Measurements from ENCODE around the gene SZRD1. TPM values are rescaled to one million over a fixed set of nuclear protein-coding genes. Genes with fewer than 3 reads are reported as not detected.

Gene SZRD1
- total RNA-seq, 1 donor from 2014 or later = 198 TPM

DNA sequence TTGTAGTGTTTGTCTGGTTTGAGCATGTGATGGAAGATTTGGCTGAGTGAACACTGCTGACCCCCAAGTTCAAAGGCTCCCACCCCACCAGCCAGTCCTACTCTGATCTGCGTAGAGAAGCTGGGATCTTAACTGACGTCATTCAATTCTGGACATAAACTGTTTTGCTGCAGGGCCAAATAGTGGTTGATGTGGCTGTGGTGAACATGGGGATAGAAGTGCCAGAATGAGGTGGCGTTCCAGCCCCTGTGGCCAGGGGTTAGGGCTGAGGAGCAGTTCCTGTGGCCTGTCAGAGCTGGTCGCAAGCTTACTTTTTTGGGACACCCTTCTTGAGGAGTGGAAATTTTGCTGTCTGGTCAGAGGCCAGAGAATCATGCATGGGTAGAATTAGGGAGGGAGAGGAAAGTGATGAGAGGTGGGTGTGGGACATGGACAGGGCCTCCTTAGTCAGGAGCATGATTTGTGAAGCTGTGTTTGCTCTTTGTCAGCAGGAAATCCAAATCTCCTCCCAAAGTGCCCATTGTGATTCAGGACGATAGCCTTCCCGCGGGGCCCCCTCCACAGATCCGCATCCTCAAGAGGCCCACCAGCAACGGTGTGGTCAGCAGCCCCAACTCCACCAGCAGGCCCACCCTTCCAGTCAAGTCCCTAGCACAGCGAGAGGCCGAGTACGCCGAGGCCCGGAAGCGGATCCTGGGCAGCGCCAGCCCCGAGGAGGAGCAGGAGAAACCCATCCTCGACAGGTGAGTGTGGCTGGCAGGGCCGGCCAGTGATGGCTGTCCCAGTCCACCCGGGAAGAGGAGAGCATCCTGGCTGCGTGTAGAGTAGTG, 25.9 kb downstream of the SZRD1 start:
- DNase-seq (ENCODE audit: low spot score) = no peak
- Mint-ChIP-seq H3K27ac (peak overlapping the region; percentile 83), H3K27me3 (ENCODE audit: low read depth) (no peaks in the 10 kb centered on the region), H3K36me3 (ENCODE audit: low read depth) (peaks cover 58% of the 10 kb centered on the region), H3K4me3 (ENCODE audit: low read depth) (no peak overlapping the region), H3K9me3 (no peaks in the 10 kb centered on the region), H3K4me1 (ENCODE audit: low read depth) (peaks cover 42% of the 10 kb centered on the region)
- intact Hi-C loops (cut with micrococcal nuclease) = no loop called here

DNA sequence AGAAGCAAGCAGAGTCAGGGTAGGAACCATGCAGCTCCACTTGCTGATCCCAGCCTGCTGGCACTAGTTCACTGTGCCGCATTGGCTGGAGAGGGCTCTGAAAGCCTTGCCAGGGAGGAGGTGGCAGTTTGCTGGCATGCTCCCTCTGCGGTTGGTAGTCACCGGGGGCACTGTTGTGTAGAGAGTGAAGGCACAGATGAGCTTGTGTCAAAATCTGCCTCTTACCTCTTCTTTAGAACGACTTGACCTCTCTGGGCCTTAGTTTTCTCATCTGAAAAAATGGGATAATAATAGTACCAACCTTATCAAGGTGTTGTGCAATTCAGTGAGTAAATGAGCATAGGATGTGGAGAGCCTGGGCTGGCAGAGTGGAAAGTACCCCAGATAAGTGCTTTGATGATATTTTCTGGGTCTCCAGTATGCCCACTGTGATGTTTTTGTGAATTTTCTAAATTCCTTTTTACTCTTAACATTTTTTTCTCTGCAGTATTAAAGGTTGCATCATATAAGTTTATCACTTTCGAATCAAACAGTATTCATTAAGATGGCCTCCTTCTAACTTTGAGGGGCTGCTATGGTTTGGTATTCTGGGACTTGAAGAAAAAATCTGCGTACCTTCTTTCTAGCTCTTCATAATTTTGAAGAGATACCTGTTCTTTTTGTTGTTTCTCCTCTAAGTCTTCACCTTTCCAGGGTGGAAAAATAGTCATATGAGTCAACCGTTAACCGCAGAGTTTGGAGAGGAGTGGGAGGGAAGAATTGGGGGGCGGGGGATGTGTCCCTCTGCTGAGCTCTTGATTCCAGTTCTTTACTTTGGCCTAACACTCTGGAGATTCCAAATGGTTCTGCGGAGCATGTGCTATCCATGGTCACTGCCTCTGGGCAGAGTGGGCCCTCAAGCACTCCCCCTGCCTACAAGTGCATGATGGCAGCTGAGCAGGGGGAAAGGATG, 26.8 kb downstream of the SZRD1 start:
- Mint-ChIP-seq H3K36me3 (ENCODE audit: low read depth) (peaks cover 61% of the 10 kb centered on the region), H3K4me1 (ENCODE audit: low read depth) (peaks cover 39% of the 10 kb centered on the region), H3K27ac (no peak overlapping the region), H3K4me3 (ENCODE audit: low read depth) (no peak overlapping the region), H3K27me3 (ENCODE audit: low read depth) (no peaks in the 10 kb centered on the region), H3K9me3 (no peaks in the 10 kb centered on the region)
- no peak for DNase-seq (ENCODE audit: low spot score)
- intact Hi-C loops (cut with micrococcal nuclease) = no loop called here

DNA sequence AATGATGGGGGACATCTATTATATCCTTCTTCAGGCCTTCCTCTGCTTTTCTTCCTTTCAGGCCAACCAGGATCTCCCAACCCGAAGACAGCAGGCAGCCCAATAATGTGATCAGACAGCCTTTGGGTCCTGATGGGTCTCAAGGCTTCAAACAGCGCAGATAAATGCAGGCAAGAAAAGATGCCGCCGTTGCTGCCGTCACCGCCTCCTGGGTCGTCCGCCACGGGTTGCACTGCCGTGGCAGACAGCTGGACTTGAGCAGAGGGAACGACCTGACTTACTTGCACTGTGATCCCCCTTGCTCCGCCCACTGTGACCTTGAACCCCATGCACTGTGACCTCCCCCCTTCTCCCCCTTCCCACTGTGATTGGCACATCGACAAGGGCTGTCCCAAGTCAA, 27.9 kb downstream of the SZRD1 start:
- peaks cover 68% of the 10 kb centered on the region for H3K36me3 Mint-ChIP-seq (ENCODE audit: low read depth)
- DNase-seq (ENCODE audit: low spot score) = no peak
- no peaks in the 10 kb centered on the region for H3K27me3 Mint-ChIP-seq (ENCODE audit: low read depth)
- no peaks in the 10 kb centered on the region for H3K9me3 Mint-ChIP-seq
- H3K27ac Mint-ChIP-seq = no peak overlapping the region
- no peak overlapping the region for H3K4me3 Mint-ChIP-seq (ENCODE audit: low read depth)
- H3K4me1 Mint-ChIP-seq (ENCODE audit: low read depth) = peaks cover 38% of the 10 kb centered on the region
- intact Hi-C loops (cut with micrococcal nuclease) = no loop called here

DNA sequence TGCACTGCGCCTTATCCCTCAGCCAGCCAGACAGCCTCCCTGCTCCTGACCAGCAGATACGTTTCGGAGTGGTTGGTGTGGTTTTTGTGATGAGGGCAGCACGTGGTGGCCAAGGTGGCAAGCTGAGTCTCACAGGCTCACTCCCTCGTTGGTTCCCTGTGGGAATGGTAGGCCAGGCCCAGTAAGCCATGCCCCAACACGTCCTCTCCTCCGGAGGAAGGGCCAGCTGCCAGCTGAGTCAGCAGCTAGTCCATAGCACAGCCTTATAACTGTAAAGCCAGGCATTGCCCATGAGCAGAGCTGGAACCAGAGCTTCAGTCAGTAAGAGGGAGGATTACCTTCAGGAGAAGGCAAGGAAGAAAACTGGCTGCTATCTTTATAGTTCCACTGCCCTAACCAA, 29.5 kb downstream of the SZRD1 start:
- H3K4me3 Mint-ChIP-seq (ENCODE audit: low read depth) = no peak overlapping the region
- DNase-seq (ENCODE audit: low spot score) = no peak
- H3K27ac Mint-ChIP-seq = no peak overlapping the region
- H3K9me3 Mint-ChIP-seq = no peaks in the 10 kb centered on the region
- H3K36me3 Mint-ChIP-seq (ENCODE audit: low read depth) = peaks cover 66% of the 10 kb centered on the region
- intact Hi-C loops (cut with micrococcal nuclease) = no loop called here
- H3K27me3 Mint-ChIP-seq (ENCODE audit: low read depth) = no peaks in the 10 kb centered on the region
- H3K4me1 Mint-ChIP-seq (ENCODE audit: low read depth) = peaks cover 22% of the 10 kb centered on the region

DNA sequence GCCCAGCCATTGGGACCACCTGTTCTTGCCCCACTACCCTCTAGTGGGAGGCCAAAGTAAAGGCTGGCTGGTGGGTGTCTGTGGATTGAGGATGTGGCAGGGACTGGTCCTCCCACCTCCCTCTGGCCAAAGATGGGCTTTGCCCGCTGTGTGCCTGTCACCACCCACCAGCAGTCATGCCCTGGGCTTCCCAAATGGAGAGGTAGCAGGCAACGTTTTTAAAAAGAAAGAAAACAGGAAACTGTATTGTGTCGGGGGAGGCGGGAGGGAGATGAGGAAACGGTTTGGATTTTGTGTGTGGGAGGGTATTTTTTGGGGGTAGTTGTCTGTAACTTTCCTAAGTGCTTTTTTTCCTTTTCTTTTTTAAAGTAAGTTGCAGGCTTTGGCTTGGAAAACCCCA, 30.1 kb downstream of the SZRD1 start:
- Mint-ChIP-seq H3K4me1 (ENCODE audit: low read depth) (peaks cover 18% of the 10 kb centered on the region), H3K9me3 (no peaks in the 10 kb centered on the region), H3K36me3 (ENCODE audit: low read depth) (peaks cover 66% of the 10 kb centered on the region), H3K4me3 (ENCODE audit: low read depth) (no peak overlapping the region), H3K27me3 (ENCODE audit: low read depth) (no peaks in the 10 kb centered on the region), H3K27ac (no peak overlapping the region)
- intact Hi-C loops (cut with micrococcal nuclease) = no loop called here
- DNase-seq (ENCODE audit: low spot score) = no peak

DNA sequence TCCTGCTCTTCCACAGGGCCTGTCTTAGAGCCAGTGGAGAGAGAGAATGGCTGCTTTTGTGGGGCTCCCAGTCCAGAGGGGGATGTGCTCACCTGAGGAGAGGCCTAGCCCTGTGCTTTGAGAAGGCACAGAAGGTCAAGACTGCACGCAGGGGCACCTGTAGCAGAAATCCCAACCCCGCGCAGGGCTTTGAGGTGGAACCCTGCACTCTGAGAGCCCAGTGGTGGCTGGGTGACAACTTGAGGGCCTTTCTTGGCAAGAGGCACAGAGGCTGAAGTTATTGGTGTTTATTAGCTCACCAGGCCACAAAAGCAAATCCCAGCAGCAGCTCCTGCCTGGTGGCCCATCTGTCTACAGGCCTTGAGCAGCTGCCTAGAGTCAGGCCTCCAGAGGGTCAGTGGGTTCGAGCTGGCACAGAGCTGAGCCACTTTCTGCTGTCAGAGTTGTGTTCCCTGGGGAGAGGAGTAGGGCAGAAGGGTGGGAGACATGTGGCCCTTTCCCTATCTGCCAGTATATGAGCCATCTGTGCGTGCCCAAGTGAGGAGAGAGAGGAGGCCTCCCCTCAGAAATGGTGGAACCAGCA, 31.4 kb downstream of the SZRD1 start:
- Mint-ChIP-seq H3K4me1 (ENCODE audit: low read depth) (peaks cover 8% of the 10 kb centered on the region), H3K27me3 (ENCODE audit: low read depth) (no peaks in the 10 kb centered on the region), H3K27ac (no peak overlapping the region), H3K9me3 (no peaks in the 10 kb centered on the region), H3K36me3 (ENCODE audit: low read depth) (peaks cover 53% of the 10 kb centered on the region), H3K4me3 (ENCODE audit: low read depth) (no peak overlapping the region)
- DNase-seq (ENCODE audit: low spot score) = no peak
- intact Hi-C loops (cut with micrococcal nuclease) = no loop called here

DNA sequence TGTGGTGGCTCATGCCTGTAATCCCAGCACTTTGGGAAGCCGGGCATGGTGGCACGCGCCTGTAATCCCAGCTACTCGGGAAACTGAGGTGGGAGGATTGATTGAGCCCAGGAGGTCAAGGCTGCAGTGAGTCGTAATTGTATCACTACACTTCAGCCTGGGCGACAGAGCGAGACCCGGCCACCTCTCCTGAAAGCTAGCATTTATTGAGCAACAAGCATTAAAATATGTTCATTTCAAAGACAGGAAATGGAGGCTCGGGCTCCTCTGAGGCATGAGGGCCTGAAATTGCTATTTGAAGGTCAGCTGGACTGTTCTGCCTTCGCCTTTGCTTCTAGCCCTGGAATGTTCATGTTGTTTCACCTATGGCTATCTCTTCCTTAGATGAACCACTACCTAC, 35.7 kb downstream of the SZRD1 start:
- no peaks in the 10 kb centered on the region for H3K4me1 Mint-ChIP-seq (ENCODE audit: low read depth)
- intact Hi-C loops (cut with micrococcal nuclease) = no loop called here
- no peak overlapping the region for H3K27ac Mint-ChIP-seq
- DNase-seq (ENCODE audit: low spot score) = no peak
- no peak overlapping the region for H3K4me3 Mint-ChIP-seq (ENCODE audit: low read depth)
- peaks cover 16% of the 10 kb centered on the region for H3K36me3 Mint-ChIP-seq (ENCODE audit: low read depth)
- H3K27me3 Mint-ChIP-seq (ENCODE audit: low read depth) = no peaks in the 10 kb centered on the region
- H3K9me3 Mint-ChIP-seq = no peaks in the 10 kb centered on the region

DNA sequence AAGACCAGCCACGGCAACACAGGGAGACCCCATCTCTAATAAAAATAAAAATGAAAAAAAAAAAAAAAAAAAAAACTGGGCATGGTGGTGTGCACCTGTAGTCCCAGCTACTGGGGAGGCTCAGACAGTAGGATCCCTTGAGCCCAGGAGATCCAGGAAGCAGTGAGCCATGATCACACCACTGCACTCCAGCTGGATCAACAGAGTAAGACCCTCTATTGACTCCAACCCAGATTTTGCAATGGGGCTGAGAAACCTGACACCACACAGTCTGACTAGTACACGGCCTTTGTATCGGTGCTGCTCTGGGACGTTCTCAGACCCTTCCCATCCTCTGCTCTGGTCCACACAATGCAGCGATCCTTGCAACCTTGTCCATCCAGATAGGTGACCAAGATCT, 38.4 kb downstream of the SZRD1 start:
- intact Hi-C loops (cut with micrococcal nuclease) = no loop called here
- Mint-ChIP-seq H3K9me3 (no peaks in the 10 kb centered on the region), H3K36me3 (ENCODE audit: low read depth) (peaks cover 3% of the 10 kb centered on the region)

DNA sequence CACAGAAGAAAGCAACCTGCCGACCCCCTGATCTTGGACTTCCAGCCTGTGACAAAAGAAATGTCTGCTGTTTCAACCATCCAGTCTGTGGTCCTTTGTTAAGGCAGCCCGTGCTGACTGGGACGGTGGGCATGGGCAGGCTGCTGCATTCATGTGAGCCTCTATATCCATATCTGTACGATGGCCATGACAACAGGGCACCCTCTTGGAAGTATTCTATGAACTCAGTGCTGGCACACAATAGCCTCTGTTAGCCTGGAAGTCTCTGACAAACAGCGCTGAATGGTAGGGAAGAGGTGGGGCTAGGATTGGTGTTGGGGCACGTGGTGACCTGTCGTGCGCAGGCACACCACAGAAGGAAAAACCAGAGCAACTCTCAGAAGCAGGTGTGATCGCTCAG, 39.8 kb downstream of the SZRD1 start:
- Mint-ChIP-seq H3K9me3 (no peaks in the 10 kb centered on the region), H3K4me3 (ENCODE audit: low read depth) (no peak overlapping the region), H3K36me3 (ENCODE audit: low read depth) (no peaks in the 10 kb centered on the region), H3K4me1 (ENCODE audit: low read depth) (no peaks in the 10 kb centered on the region), H3K27me3 (ENCODE audit: low read depth) (peaks cover 2% of the 10 kb centered on the region), H3K27ac (no peak overlapping the region)
- no peak for DNase-seq (ENCODE audit: low spot score)
- intact Hi-C loops (cut with micrococcal nuclease) = no loop called here

More for the DNA sequence above, 38.4 kb downstream of the SZRD1 start:
- no peak for DNase-seq (ENCODE audit: low spot score)
- no peaks in the 10 kb centered on the region for H3K27me3 Mint-ChIP-seq (ENCODE audit: low read depth)
- no peaks in the 10 kb centered on the region for H3K4me1 Mint-ChIP-seq (ENCODE audit: low read depth)
- no peak overlapping the region for H3K4me3 Mint-ChIP-seq (ENCODE audit: low read depth)
- no peak overlapping the region for H3K27ac Mint-ChIP-seq

DNA sequence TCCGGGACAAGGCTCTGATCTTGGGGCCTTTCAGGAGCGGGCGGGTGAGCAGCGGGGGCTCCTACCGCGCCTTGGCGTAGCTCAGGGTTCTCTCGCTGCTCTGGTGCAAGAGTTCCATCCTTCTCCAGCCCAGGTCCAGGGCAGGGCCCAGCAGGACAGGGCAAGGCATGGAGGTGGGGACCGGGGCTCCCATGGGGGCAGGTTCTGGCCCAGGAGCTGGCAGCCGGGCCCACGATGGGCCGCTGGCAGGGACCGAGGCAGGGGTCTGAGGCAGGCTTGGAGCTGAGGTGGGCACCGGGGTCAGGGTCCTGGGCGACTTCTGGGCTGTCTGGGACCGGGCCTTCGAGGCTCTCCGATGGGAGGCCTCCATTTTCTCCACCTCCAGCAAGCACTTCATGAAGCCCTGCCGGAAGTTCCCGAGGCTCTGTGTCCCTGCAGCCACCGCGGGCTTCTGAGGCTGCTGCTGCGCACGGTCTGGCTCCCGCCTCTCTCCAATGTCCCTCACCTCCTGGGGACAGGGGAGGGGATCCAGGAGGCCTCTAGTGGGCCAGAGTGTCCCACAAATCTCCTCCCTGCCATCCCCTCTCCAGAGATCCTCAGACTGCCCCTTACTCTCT, 42.6 kb downstream of the SZRD1 start:
- Mint-ChIP-seq H3K27ac (no peak overlapping the region), H3K27me3 (ENCODE audit: low read depth) (peaks cover 2% of the 10 kb centered on the region)

DNA sequence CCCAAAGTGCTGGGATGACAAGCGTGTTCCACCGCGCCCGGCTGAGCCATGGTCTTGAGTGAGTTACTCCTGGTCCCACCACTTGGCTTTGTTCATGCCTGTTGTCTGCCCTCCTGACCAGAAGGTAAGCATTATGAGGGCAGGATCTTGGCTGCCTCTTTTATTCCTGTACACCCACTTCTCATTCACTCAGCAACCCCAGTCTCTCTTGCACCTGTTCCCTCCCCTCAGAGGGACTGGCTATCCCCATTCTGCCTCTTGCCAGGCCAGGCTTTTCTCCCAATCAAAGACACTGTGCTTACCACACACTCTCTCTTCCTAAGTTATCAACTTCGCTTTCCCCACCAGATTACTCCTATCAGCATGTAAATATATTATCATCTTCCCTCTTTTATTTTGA, 43.8 kb downstream of the SZRD1 start:
- no peak overlapping the region for H3K4me3 Mint-ChIP-seq (ENCODE audit: low read depth)
- intact Hi-C loops (cut with micrococcal nuclease) = no loop called here
- H3K9me3 Mint-ChIP-seq = no peaks in the 10 kb centered on the region
- H3K4me1 Mint-ChIP-seq (ENCODE audit: low read depth) = no peaks in the 10 kb centered on the region
- no peak overlapping the region for H3K27ac Mint-ChIP-seq
- H3K36me3 Mint-ChIP-seq (ENCODE audit: low read depth) = no peaks in the 10 kb centered on the region
- peaks cover 2% of the 10 kb centered on the region for H3K27me3 Mint-ChIP-seq (ENCODE audit: low read depth)
- DNase-seq (ENCODE audit: low spot score) = no peak

More for the DNA sequence above, 42.6 kb downstream of the SZRD1 start:
- Mint-ChIP-seq H3K4me1 (ENCODE audit: low read depth) (no peaks in the 10 kb centered on the region), H3K36me3 (ENCODE audit: low read depth) (no peaks in the 10 kb centered on the region), H3K9me3 (no peaks in the 10 kb centered on the region), H3K4me3 (ENCODE audit: low read depth) (no peak overlapping the region)
- DNase-seq (ENCODE audit: low spot score) = no peak
- intact Hi-C loops (cut with micrococcal nuclease) = no loop called here

DNA sequence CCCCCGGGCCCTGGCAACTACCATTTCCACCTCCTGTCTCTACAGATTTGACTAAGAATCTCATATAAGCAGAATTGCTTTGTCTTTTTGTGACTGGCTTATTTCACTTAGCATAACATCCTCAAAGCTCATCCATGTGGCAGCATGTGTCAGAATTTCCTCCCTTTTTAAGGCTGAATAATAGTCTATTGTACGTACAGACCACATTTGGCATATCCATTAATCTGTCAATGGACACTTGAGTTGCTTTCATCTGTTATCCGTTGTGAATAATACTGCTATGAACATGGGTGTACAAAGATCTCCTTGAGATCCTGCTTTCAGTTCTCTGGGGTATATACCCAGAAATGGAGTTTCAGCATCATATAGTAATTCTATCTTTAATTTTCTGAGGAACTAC, 46.1 kb downstream of the SZRD1 start:
- intact Hi-C loops (cut with micrococcal nuclease) = no loop called here
- H3K4me3 Mint-ChIP-seq (ENCODE audit: low read depth) = no peak overlapping the region
- peaks cover 2% of the 10 kb centered on the region for H3K27me3 Mint-ChIP-seq (ENCODE audit: low read depth)
- H3K27ac Mint-ChIP-seq = no peak overlapping the region
- peaks cover 3% of the 10 kb centered on the region for H3K4me1 Mint-ChIP-seq (ENCODE audit: low read depth)
- DNase-seq (ENCODE audit: low spot score) = no peak
- no peaks in the 10 kb centered on the region for H3K9me3 Mint-ChIP-seq
- H3K36me3 Mint-ChIP-seq (ENCODE audit: low read depth) = no peaks in the 10 kb centered on the region
